B cell (primary cell): ENCODE measurements around the gene KPNA3. TPM values are rescaled to one million over a fixed set of nuclear protein-coding genes. Genes with fewer than 3 reads are reported as not detected.
A peak's percentile ranks its signal among the peaks of the same experiment; 100 is the strongest.

Experiments used
- ATAC-seq: fragments of 200-7000 bp; cut with Tn5 transposase; one replicate; pipeline ENCODE4 v1.10.0; 2021; ENCODE audit warnings: low read depth, mild to moderate bottlenecking, moderate number of reproducible peaks, moderate library complexity
- CTCF ChIA-PET: fragments of 350-600 bp; sonication (Branson Sonifier 250); formaldehyde crosslinking; loops from one replicate; lab custom pipeline; 2021; ENCODE audit warnings: antibody characterized with exemption, inconsistent platforms; lab: Charles Lee
- POLR2A ChIA-PET: fragments of 350-600 bp; sonication (Branson Sonifier 250); formaldehyde crosslinking; loops from one replicate; lab custom pipeline; 2021; ENCODE audit warnings: antibody characterized with exemption; lab: Charles Lee
- DNase-seq: peaks from one replicate; pipeline ENCODE4 v3.0.0; 2013
- H2AFZ ChIP-seq: 2 replicates; pipeline ENCODE4 v1.6.1; 2012; ENCODE audit warnings: mild to moderate bottlenecking, low read depth, low read length; ENCODE audit not compliant: insufficient read depth, poor library complexity, severe bottlenecking
- H3K27ac ChIP-seq, 2 donors: 1 replicate in 1 of 2; 2 replicates in 1 of 2; pipeline ENCODE4 v1.5.1; 2012 to 2013; ENCODE audit warnings: low read length in 2 of 2, mild to moderate bottlenecking in 2 of 2, moderate library complexity in 1 of 2
- H3K27me3 ChIP-seq, 4 experiments: fragments of 200-600 bp in 1 of 4; sonication (generic) in 1 of 4; replicated peaks in 1 of 4; 1 replicate in 2 of 4; 2 replicates in 2 of 4; pipeline versions ENCODE4 v1.6.1 to v1.7.0; 2013 to 2016; ENCODE audit warnings: low read length in 3 of 4, mild to moderate bottlenecking in 2 of 4, mixed read lengths in 1 of 4, moderate library complexity in 1 of 4; ENCODE audit not compliant: insufficient read depth in 4 of 4, control insufficient read depth in 3 of 4; ENCODE audit errors: control extremely low read depth in 1 of 4
- H3K36me3 ChIP-seq, 2 experiments: replicated peaks in 1 of 2; 1 replicate in 1 of 2; 2 replicates in 1 of 2; pipeline versions ENCODE4 v1.6.1 to v1.7.1; 2013; ENCODE audit warnings: low read length in 1 of 2; ENCODE audit not compliant: insufficient read depth in 2 of 2, control insufficient read depth in 1 of 2; ENCODE audit errors: control extremely low read depth in 1 of 2, extremely low read depth in 1 of 2
- H3K4me1 ChIP-seq, 2 donors: fragments of 200-600 bp in 1 of 2; sonication (generic) in 1 of 2; 1 replicate in 1 of 2; 2 replicates in 1 of 2; pipeline versions ENCODE4 v1.5.1 to v1.6.1; 2013 to 2017; ENCODE audit warnings: low read length in 2 of 2; ENCODE audit not compliant: control insufficient read depth in 2 of 2, insufficient read depth in 2 of 2
- H3K4me2 ChIP-seq: replicated peaks from 2 replicates; pipeline ENCODE3; 2012; ENCODE audit warnings: mild to moderate bottlenecking, low read depth, low read length; ENCODE audit not compliant: poor library complexity, severe bottlenecking
- H3K4me3 ChIP-seq, 5 experiments: fragments of 200-600 bp in 1 of 5; sonication (generic) in 1 of 5; 1 replicate in 3 of 5; 2 replicates in 2 of 5; pipeline versions ENCODE4 v1.5.1 to v1.7.0; 2011 to 2016; ENCODE audit warnings: low read length in 4 of 5, mild to moderate bottlenecking in 4 of 5, low read depth in 2 of 5, control low read depth in 1 of 5, moderate library complexity in 1 of 5; ENCODE audit not compliant: insufficient read depth in 1 of 5; ENCODE audit errors: control extremely low read depth in 1 of 5, extremely low read depth in 1 of 5
- H3K79me2 ChIP-seq: fragments of 200-600 bp; sonication (generic); one replicate; pipeline ENCODE4 v1.6.0; 2016; ENCODE audit warnings: low read length; ENCODE audit not compliant: control insufficient read depth, insufficient read depth
- H3K9ac ChIP-seq: fragments of 200-600 bp; sonication (generic); 2 replicates; pipeline ENCODE4 v1.6.1; 2017; ENCODE audit warnings: mild to moderate bottlenecking, low read length, moderate library complexity
- H3K9me3 ChIP-seq, 3 donors: one replicate each; pipeline versions ENCODE4 v1.6.1 to v1.7.1; 2013; ENCODE audit warnings: low read length in 2 of 3; ENCODE audit not compliant: control insufficient read depth in 2 of 3, insufficient read depth in 1 of 3; ENCODE audit errors: control extremely low read depth in 1 of 3
- H4K20me1 ChIP-seq: 2 replicates; pipeline ENCODE4 v1.6.0; 2012; ENCODE audit warnings: mild to moderate bottlenecking, low read length; ENCODE audit not compliant: insufficient read depth, control insufficient read depth, poor library complexity, severe bottlenecking
- H3K27ac Mint-ChIP-seq: one replicate; pipeline ENCODE4 v1.8.0; 2021; ENCODE audit warnings: mixed read lengths
- H3K27me3 Mint-ChIP-seq: one replicate; pipeline ENCODE4 v1.8.0; 2021; ENCODE audit warnings: mixed read lengths
- H3K4me1 Mint-ChIP-seq: one replicate; pipeline ENCODE4 v1.8.0; 2021; ENCODE audit warnings: mixed read lengths
- H3K4me3 Mint-ChIP-seq: one replicate; pipeline ENCODE4 v1.8.0; 2021; ENCODE audit warnings: mixed read lengths
- H3K9me3 Mint-ChIP-seq: one replicate; pipeline ENCODE4 v1.8.0; 2022; ENCODE audit warnings: mixed read lengths; ENCODE audit not compliant: insufficient read depth
- EZH2 ChIP-seq: IDR thresholded peaks from 2 replicates; pipeline ENCODE4 v1.6.1; 2012; ENCODE audit warnings: borderline replicate concordance, low read depth, mild to moderate bottlenecking, moderate library complexity, low read length; ENCODE audit not compliant: insufficient read depth, poor library complexity, severe bottlenecking
- WGBS: methylation state at CpG from one replicate; pipeline ENCODE4 v1.1.5; 2013; ENCODE audit warnings: missing lambda C conversion rate; ENCODE audit not compliant: insufficient coverage; 5-methylcytosine and 5-hydroxymethylcytosine counted together
- intact Hi-C: fragments of 100-400 bp; cut with micrococcal nuclease; formaldehyde crosslinking; loops from one replicate; pipeline ENCODE4 v1.10.0; 2022
- polyA minus RNA-seq: library from RNA; depleted of rRNA, polyadenylated mRNA; stranded (reverse); fragments of >200 nt; gene quantifications from 2 replicates; pipeline ENCODE4 v1.2.3, GENCODE V29; 2012
- polyA plus RNA-seq: library from polyadenylated mRNA; depleted of rRNA; stranded (reverse); fragments of >200 nt; gene quantifications from 2 replicates; pipeline ENCODE4 v1.2.3, GENCODE V29; 2012
- total RNA-seq, 2 donors: library from RNA; stranded (reverse); fragments of 120-200 nt in 1 of 2; gene quantifications; 1 replicate in 1 of 2; 2 replicates in 1 of 2; pipeline versions ENCODE4 v1.2.3 to v1.2.4, GENCODE V29; 2013 to 2022
- TF ChIP-seq, protein P1 (sequence below): fragments of 200-600 bp; IDR thresholded peaks from one replicate; pipeline ENCODE4 v1.8.0; 2022; ENCODE audit warnings: antibody characterized with exemption, mild to moderate bottlenecking

The KPNA3 gene, protein sequence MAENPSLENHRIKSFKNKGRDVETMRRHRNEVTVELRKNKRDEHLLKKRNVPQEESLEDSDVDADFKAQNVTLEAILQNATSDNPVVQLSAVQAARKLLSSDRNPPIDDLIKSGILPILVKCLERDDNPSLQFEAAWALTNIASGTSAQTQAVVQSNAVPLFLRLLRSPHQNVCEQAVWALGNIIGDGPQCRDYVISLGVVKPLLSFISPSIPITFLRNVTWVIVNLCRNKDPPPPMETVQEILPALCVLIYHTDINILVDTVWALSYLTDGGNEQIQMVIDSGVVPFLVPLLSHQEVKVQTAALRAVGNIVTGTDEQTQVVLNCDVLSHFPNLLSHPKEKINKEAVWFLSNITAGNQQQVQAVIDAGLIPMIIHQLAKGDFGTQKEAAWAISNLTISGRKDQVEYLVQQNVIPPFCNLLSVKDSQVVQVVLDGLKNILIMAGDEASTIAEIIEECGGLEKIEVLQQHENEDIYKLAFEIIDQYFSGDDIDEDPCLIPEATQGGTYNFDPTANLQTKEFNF
- total RNA-seq, result 19.0 and 19.7 TPM in 2 replicates
- 14.0 TPM for total RNA-seq (2013)
- polyA plus RNA-seq, result 7.8 and 10.7 TPM in 2 replicates
- polyA minus RNA-seq, result 6.0 and 9.8 TPM in 2 replicates

GRCh38 chr13:49792550-49793324 is at the start of gene KPNA3:
Gene KPNA3 (minus strand): TSS chr13:49792682. CDS start chr13:49792506, 176 bp downstream.
- H3K9ac ChIP-seq, result peak within 1 kb of the TSS; percentile 91
- DNase-seq (peak; percentile 97), ATAC-seq (peak; percentile 87)
- WGBS, result under 1% methylated on average over 62 of the region's 71 CpGs
- ChIA-PET CTCF (interaction anchor here (0.5 to 2.2 kb wide), 9 partner anchors 14 to 1277 kb away, joined by 3 to 7 read pairs (median 3); partner anchors contain the start of genes CAB39L, EBPL, SETDB2 and SPRYD7), POLR2A (interaction anchor here (0.6 to 1.2 kb wide), 10 partner anchors 11 to 1698 kb away, joined by 3 to 10 read pairs (median 4); partner anchors contain the start of genes ARL11, CAB39L, EBPL and MED4)
- Mint-ChIP-seq H3K4me3 (peak within 1 kb of the TSS; percentile 97), H3K9me3 (no peaks in the 10 kb centered on the region), H3K4me1 (peaks cover 34% of the 10 kb centered on the region), H3K27ac (peak within 1 kb of the TSS; percentile 99), H3K27me3 (peaks cover 4% of the 10 kb centered on the region)
- intact Hi-C loops, result loop anchor here (1.0 to 5.0 kb wide), 10 partner anchors 56 to 1790 kb away; partner anchors contain the start of genes ARL11, CDADC1, EBPL and PHF11
- H3K36me3 ChIP-seq, result no peaks in the 10 kb centered on the region
- H3K9me3 ChIP-seq, result no peaks in the 10 kb centered on the region
- H3K79me2 ChIP-seq, result peaks cover 43% of the 10 kb centered on the region
- no peak for TF ChIP-seq EZH2
- TF ChIP-seq, protein P1, sequence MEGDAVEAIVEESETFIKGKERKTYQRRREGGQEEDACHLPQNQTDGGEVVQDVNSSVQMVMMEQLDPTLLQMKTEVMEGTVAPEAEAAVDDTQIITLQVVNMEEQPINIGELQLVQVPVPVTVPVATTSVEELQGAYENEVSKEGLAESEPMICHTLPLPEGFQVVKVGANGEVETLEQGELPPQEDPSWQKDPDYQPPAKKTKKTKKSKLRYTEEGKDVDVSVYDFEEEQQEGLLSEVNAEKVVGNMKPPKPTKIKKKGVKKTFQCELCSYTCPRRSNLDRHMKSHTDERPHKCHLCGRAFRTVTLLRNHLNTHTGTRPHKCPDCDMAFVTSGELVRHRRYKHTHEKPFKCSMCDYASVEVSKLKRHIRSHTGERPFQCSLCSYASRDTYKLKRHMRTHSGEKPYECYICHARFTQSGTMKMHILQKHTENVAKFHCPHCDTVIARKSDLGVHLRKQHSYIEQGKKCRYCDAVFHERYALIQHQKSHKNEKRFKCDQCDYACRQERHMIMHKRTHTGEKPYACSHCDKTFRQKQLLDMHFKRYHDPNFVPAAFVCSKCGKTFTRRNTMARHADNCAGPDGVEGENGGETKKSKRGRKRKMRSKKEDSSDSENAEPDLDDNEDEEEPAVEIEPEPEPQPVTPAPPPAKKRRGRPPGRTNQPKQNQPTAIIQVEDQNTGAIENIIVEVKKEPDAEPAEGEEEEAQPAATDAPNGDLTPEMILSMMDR, result no peak
- H3K27ac ChIP-seq, result peak within 1 kb of the TSS; percentile 85 to 91
- H2AFZ ChIP-seq, result peak within 1 kb of the TSS; percentile 92
- H3K4me3 ChIP-seq, result peak within 1 kb of the TSS; percentile 79 to 88 (median 80)
- peak within 1 kb of the TSS; percentile 81 for H3K4me2 ChIP-seq
- peaks cover 19% of the 10 kb centered on the region for H4K20me1 ChIP-seq
- no peaks in the 10 kb centered on the region for H3K27me3 ChIP-seq
- peaks cover 20 to 21% of the 10 kb centered on the region in 2 donors for H3K4me1 ChIP-seq
